NCI-H1436 (cell line): ENCODE data around the gene TACC3.

ENCODE experiments used
- DNase-seq: peaks from one replicate; lab custom pipeline; 2025; lab: John Stamatoyannopoulos, UW

Gene TACC3

GRCh38 chr4:1746919-1747602, 25.7 kb downstream of the TACC3 start:
- DNase-seq, result no peak

GRCh38 chr4:1747603-1747967, 26.3 kb downstream of the TACC3 start:
- DNase-seq, result no peak

GRCh38 chr4:1748465-1748995, 27.2 kb downstream of the TACC3 start:
- peak; percentile 79 for DNase-seq

- no peak for DNase-seq
Measured at GRCh38 chr4:1749370-1749769, 28.0 kb downstream of the TACC3 start.

GRCh38 chr4:1749826-1750225, 28.5 kb downstream of the TACC3 start:
- DNase-seq, result no peak

- no peak for DNase-seq
Measured at GRCh38 chr4:1750381-1751154, 29.2 kb downstream of the TACC3 start.

- DNase-seq, result no peak
Measured at GRCh38 chr4:1751155-1751918, 30.0 kb downstream of the TACC3 start.

GRCh38 chr4:1751919-1752283, 30.6 kb downstream of the TACC3 start:
- no peak for DNase-seq

- no peak for DNase-seq
Measured at GRCh38 chr4:1752284-1753041, 31.1 kb downstream of the TACC3 start.

GRCh38 chr4:1753294-1753696, 32.0 kb downstream of the TACC3 start:
- DNase-seq, result no peak

- no peak for DNase-seq
Measured at GRCh38 chr4:1753697-1754311, 32.5 kb downstream of the TACC3 start.

- no peak for DNase-seq
Measured at GRCh38 chr4:1754336-1754735, 33.0 kb downstream of the TACC3 start.

- no peak for DNase-seq
Measured at GRCh38 chr4:1755297-1755696, 34.0 kb downstream of the TACC3 start.

GRCh38 chr4:1756079-1756478, 34.8 kb downstream of the TACC3 start:
- DNase-seq, result no peak

- DNase-seq, result no peak
Measured at GRCh38 chr4:1756893-1757779, 35.8 kb downstream of the TACC3 start.

GRCh38 chr4:1757836-1758235, 36.5 kb downstream of the TACC3 start:
- no peak for DNase-seq

- no peak for DNase-seq
Measured at GRCh38 chr4:1758306-1759121, 37.2 kb downstream of the TACC3 start.

- no peak for DNase-seq
Measured at GRCh38 chr4:1759170-1759817, 38.0 kb downstream of the TACC3 start.

GRCh38 chr4:1759818-1760223, 38.5 kb downstream of the TACC3 start:
- DNase-seq, result no peak
